H1 (cell line): ENCODE data around the gene CREBL2. TPM values are rescaled to one million over a fixed set of nuclear protein-coding genes. Genes with fewer than 3 reads are reported as not detected.

Source experiments
- HDAC6 ChIP-seq: IDR thresholded peaks from one replicate; pipeline ENCODE4 v1.7.1; 2012; ENCODE audit warnings: low read depth, mild to moderate bottlenecking, inconsistent platforms, low read length, moderate library complexity
- PHF8 ChIP-seq: fragments of 200-600 bp; sonication (generic); conservative IDR thresholded peaks from 2 replicates; pipeline ENCODE4 v1.7.1; 2012; ENCODE audit warnings: low read depth, mild to moderate bottlenecking, inconsistent platforms, low read length, moderate library complexity
- polyA plus RNA-seq, 7 experiments: library from polyadenylated mRNA; depleted of rRNA in 3 of 7; stranded (reverse) in 5 of 7; unstranded in 2 of 7; fragments of >200 nt in 5 of 7; fragments of 200-250 nt in 2 of 7; gene quantifications; 1 replicate in 5 of 7; 2 replicates in 1 of 7; 4 replicates in 1 of 7; pipeline versions ENCODE4 v1.2.1 to v1.2.3, GENCODE V29; 2011 to 2013; ENCODE audit warnings: missing spikeins in 2 of 7, mixed read lengths in 2 of 7
- total RNA-seq: library from RNA; stranded (reverse); fragmentation: NEBNext Ultra II Directional; extraction: Animal tissue kit (Norgen Biotek cat#: 25700); gene quantifications from 2 replicates; pipeline ENCODE4 v1.2.1, GENCODE V29; 2021

CREBL2 gene
- total and polyA plus RNA-seq, 2 of the 8 experiments (the other 6 are each of a cell fraction or from before 2014, with no cell fraction given): 9.8 to 18.3 TPM

DNA sequence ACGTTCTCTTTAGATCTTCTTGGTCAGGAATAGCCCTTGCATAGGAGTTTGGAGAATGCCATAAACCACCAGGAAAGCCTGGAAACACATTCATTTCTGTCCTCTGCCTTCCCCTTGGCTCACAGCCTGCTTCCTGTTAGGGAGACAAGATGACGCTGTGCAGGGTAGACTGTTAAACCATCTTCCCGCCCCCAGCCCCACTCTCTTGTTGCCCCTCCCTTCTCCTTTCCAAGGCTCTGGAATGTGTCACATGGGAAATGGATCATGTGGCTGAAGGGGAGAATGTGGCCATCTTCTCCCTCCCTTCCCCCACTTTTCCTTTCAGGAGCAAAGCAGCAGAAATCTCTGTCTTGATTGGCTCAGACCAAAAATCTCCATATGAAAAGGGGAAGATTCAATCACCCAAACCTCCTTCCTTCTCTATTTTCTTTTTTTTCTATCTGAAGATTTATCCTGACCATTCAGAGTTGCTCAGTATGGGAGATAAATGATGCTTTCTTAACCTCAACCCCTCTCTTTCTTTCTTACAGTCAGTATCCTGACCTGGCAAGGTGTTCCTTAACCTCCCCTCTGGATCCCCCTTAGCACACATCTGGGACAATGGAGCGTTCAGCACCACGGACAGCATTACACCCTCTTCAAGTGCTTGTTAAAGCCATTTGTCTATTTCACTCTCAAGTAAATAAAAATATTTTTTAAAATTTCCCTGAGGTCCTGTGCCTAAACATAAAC, 72.9 kb downstream of the CREBL2 start (continued):
- TF ChIP-seq PHF8: 0 out of 2 replicates have a peak, but pooled peaks have one; percentile 50
- no peak for TF ChIP-seq HDAC6
